ENCODE data around the gene GPR183.

The GPR183 gene

DNA sequence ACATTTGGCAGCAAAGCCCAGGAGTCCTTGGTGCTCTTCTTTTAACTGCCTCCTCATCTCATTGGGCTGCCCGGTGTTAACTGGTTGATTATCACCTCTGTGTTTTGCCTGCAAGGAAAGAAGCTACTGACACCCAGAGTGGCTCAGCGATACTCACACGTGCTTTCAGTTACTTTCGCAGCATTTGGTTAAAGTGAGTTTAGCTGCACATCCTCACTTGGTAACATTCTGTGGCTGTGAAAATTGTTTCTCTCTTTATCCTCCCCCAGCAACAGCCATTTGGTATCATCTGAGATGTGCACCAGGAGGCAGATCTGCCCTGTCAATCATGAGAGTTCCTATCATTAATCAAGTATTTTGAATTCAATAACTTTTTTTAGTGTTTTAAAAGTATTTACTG, 44.6 kb upstream of the GPR183 start:
- Histone ChIP-seq H2BK5ac (ENCODE audit: low read depth, low read length, poor library complexity) (no peak overlapping the region), H3K9ac (ENCODE audit: low read length) (no peak overlapping the region), H4K12ac (ENCODE audit: low read depth, low read length) (no peak overlapping the region), H2AK5ac (ENCODE audit: low read length) (no peak overlapping the region), H3K36me3 (ENCODE audit: control insufficient read depth in 1 of 2, insufficient read depth in 2 of 2, low read length in 2 of 2) (peaks cover 7 to 22% of the 10 kb centered on the region in 2 experiments), H2AFZ (ENCODE audit: insufficient read depth, low read length, poor library complexity) (no peak overlapping the region), H3K14ac (ENCODE audit: low read length) (no peak overlapping the region), H3K4me1 (ENCODE audit: control insufficient read depth in 1 of 2, insufficient read depth in 2 of 2, low read length in 2 of 2) (peaks cover 19 to 29% of the 10 kb centered on the region in 2 experiments), H2BK12ac (ENCODE audit: low read length) (no peak overlapping the region), H4K91ac (ENCODE audit: low read depth, low read length) (no peak overlapping the region), H3K4ac (ENCODE audit: low read depth, low read length) (no peak overlapping the region), H3K18ac (ENCODE audit: low read length) (no peak overlapping the region), H3K27ac (ENCODE audit: low read depth, low read length) (no peak overlapping the region), H3K4me3 (ENCODE audit: low read depth, low read length) (no peak overlapping the region), H3K27me3 (ENCODE audit: insufficient read depth, low read length) (no peaks in the 10 kb centered on the region), H2BK120ac (ENCODE audit: insufficient read depth, low read length, poor library complexity) (no peak overlapping the region), H3K79me1 (ENCODE audit: low read length) (no peaks in the 10 kb centered on the region), H3K23ac (ENCODE audit: low read length) (no peak overlapping the region), H4K8ac (ENCODE audit: low read depth, low read length) (no peak overlapping the region), H3K9me3 (ENCODE audit: insufficient read depth, low read depth, low read length) (peaks cover 2% of the 10 kb centered on the region), H3K79me2 (ENCODE audit: control insufficient read depth, insufficient read depth, low read length, poor library complexity) (no peaks in the 10 kb centered on the region), H3K4me2 (ENCODE audit: low read length) (no peak overlapping the region)
- no CpG with 5 or more reads among the region's 4 CpGs for WGBS (ENCODE audit: extremely low coverage, insufficient coverage, insufficient read length)
- no peak for DNase-seq

DNA sequence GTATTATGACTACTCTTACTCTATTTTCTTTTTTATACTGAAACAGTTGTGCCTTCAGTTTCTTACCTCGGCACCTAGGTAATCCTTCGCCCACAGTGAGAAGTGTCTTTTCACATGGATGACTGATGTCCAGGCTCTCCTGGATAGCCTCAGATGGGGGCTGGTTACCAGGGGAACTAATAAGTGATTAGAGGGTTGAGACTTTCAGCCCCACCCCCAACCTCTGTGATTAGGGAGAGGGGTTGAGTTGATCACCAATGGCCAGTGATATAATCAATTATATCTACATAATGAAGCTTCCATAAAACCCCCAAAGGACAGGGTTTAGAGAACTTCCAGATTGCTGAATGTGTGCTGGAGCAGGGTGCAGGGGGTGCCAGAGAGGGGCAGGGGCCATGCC, 43.0 kb upstream of the GPR183 start:
- Histone ChIP-seq H3K4me3 (ENCODE audit: low read depth, low read length) (no peak overlapping the region), H3K27me3 (ENCODE audit: insufficient read depth, low read length) (no peaks in the 10 kb centered on the region), H3K4me1 (ENCODE audit: control insufficient read depth in 1 of 2, insufficient read depth in 2 of 2, low read length in 2 of 2) (peaks cover 11 to 20% of the 10 kb centered on the region in 2 experiments), H3K9me3 (ENCODE audit: insufficient read depth, low read depth, low read length) (peaks cover under 1% of the 10 kb centered on the region), H4K91ac (ENCODE audit: low read depth, low read length) (no peak overlapping the region), H2BK120ac (ENCODE audit: insufficient read depth, low read length, poor library complexity) (no peak overlapping the region), H2AK5ac (ENCODE audit: low read length) (no peak overlapping the region), H3K36me3 (ENCODE audit: control insufficient read depth in 1 of 2, insufficient read depth in 2 of 2, low read length in 2 of 2) (peaks cover 12 to 22% of the 10 kb centered on the region in 2 experiments), H2AFZ (ENCODE audit: insufficient read depth, low read length, poor library complexity) (no peak overlapping the region), H3K9ac (ENCODE audit: low read length) (no peak overlapping the region), H3K18ac (ENCODE audit: low read length) (no peak overlapping the region), H3K23ac (ENCODE audit: low read length) (no peak overlapping the region), H4K12ac (ENCODE audit: low read depth, low read length) (no peak overlapping the region), H3K14ac (ENCODE audit: low read length) (no peak overlapping the region), H4K8ac (ENCODE audit: low read depth, low read length) (no peak overlapping the region), H3K4me2 (ENCODE audit: low read length) (no peak overlapping the region), H2BK5ac (ENCODE audit: low read depth, low read length, poor library complexity) (no peak overlapping the region), H3K79me1 (ENCODE audit: low read length) (no peaks in the 10 kb centered on the region), H3K4ac (ENCODE audit: low read depth, low read length) (no peak overlapping the region), H3K79me2 (ENCODE audit: control insufficient read depth, insufficient read depth, low read length, poor library complexity) (no peaks in the 10 kb centered on the region), H3K27ac (ENCODE audit: low read depth, low read length) (no peak overlapping the region), H2BK12ac (ENCODE audit: low read length) (no peak overlapping the region)
- WGBS (ENCODE audit: extremely low coverage, insufficient coverage, insufficient read length): no CpG with 5 or more reads among the region's 2 CpGs
- DNase-seq: no peak

DNA sequence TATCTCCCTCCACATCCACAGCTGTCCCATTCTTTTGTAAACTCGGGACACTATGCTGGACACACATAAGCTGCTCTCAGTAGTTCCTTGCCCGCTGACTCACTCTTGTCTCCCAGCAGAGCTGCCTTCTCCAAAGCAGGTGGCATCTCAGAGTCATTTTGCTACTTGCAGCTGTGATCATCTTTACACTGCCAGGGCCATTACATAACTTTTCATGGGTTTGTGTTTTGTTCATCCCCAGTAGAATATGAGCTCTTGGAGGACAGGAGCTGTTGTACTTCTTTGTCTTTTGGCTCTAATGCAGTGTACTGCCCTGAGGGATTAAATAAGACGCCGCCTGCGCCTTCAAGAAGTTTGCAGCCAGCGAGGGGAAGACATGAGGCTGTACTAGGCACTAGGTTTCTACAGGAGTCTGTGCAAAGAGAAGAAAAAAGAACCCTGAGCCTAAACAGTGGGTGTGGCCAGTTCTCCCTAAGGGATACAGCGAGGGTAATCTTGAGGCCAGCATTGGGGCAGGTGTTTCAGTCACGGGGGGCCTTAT, 40.8 kb upstream of the GPR183 start:
- Histone ChIP-seq H4K12ac (ENCODE audit: low read depth, low read length) (no peak overlapping the region), H2BK5ac (ENCODE audit: low read depth, low read length, poor library complexity) (no peak overlapping the region), H2BK120ac (ENCODE audit: insufficient read depth, low read length, poor library complexity) (no peak overlapping the region), H3K79me1 (ENCODE audit: low read length) (no peaks in the 10 kb centered on the region), H3K27me3 (ENCODE audit: insufficient read depth, low read length) (no peaks in the 10 kb centered on the region), H3K4me1 (ENCODE audit: control insufficient read depth in 1 of 2, insufficient read depth in 2 of 2, low read length in 2 of 2) (peaks cover 0 to 5% of the 10 kb centered on the region in 2 experiments), H3K14ac (ENCODE audit: low read length) (no peak overlapping the region), H3K4me2 (ENCODE audit: low read length) (no peak overlapping the region), H3K36me3 (ENCODE audit: control insufficient read depth in 1 of 2, insufficient read depth in 2 of 2, low read length in 2 of 2) (peaks cover 17 to 27% of the 10 kb centered on the region in 2 experiments), H3K4ac (ENCODE audit: low read depth, low read length) (no peak overlapping the region), H4K8ac (ENCODE audit: low read depth, low read length) (no peak overlapping the region), H3K18ac (ENCODE audit: low read length) (no peak overlapping the region), H2AFZ (ENCODE audit: insufficient read depth, low read length, poor library complexity) (no peak overlapping the region), H3K4me3 (ENCODE audit: low read depth, low read length) (no peak overlapping the region), H4K91ac (ENCODE audit: low read depth, low read length) (no peak overlapping the region), H2BK12ac (ENCODE audit: low read length) (no peak overlapping the region), H3K9ac (ENCODE audit: low read length) (no peak overlapping the region), H3K23ac (ENCODE audit: low read length) (no peak overlapping the region), H3K79me2 (ENCODE audit: control insufficient read depth, insufficient read depth, low read length, poor library complexity) (no peaks in the 10 kb centered on the region), H3K27ac (ENCODE audit: low read depth, low read length) (no peak overlapping the region), H3K9me3 (ENCODE audit: insufficient read depth, low read depth, low read length) (no peaks in the 10 kb centered on the region), H2AK5ac (ENCODE audit: low read length) (no peak overlapping the region)
- WGBS (ENCODE audit: extremely low coverage, insufficient coverage, insufficient read length): no CpG with 5 or more reads among the region's 8 CpGs
- no peak for DNase-seq

DNA sequence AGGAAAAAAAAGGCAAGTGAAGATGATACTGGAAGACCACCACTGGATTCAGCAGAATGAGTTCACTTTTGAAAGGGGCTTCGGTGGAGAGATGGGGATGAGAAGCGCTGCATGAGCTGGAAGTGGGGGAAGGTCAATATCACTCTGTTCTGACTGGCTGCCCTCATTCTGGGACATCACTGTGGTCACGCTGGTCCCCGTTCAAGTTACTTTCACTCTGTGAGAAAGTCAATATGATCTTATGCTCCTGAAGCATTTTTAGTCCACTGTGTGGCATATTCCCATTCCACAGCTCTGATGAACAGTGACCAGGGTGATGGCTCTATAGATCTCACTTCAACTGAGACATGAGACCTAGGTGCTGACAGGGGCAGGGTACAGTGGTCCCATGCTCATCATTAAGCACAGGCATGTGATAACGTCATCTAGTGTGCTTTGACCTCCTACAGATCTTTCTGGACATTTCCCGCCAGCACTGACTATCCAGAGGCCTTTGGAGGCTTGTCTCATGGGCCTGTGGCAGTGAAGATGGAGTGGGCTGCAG, 40.2 kb upstream of the GPR183 start:
- Histone ChIP-seq H3K79me1 (ENCODE audit: low read length) (no peaks in the 10 kb centered on the region), H3K27ac (ENCODE audit: low read depth, low read length) (no peak overlapping the region), H3K9me3 (ENCODE audit: insufficient read depth, low read depth, low read length) (peaks cover 3% of the 10 kb centered on the region), H4K91ac (ENCODE audit: low read depth, low read length) (no peak overlapping the region), H3K14ac (ENCODE audit: low read length) (no peak overlapping the region), H3K27me3 (ENCODE audit: insufficient read depth, low read length) (no peaks in the 10 kb centered on the region), H3K4me1 (ENCODE audit: control insufficient read depth in 1 of 2, insufficient read depth in 2 of 2, low read length in 2 of 2) (peaks cover 0 to under 1% of the 10 kb centered on the region in 2 experiments), H3K79me2 (ENCODE audit: control insufficient read depth, insufficient read depth, low read length, poor library complexity) (no peaks in the 10 kb centered on the region), H3K4me3 (ENCODE audit: low read depth, low read length) (no peak overlapping the region), H2BK5ac (ENCODE audit: low read depth, low read length, poor library complexity) (no peak overlapping the region), H2BK120ac (ENCODE audit: insufficient read depth, low read length, poor library complexity) (no peak overlapping the region), H3K9ac (ENCODE audit: low read length) (no peak overlapping the region), H3K23ac (ENCODE audit: low read length) (no peak overlapping the region), H3K4me2 (ENCODE audit: low read length) (no peak overlapping the region), H2BK12ac (ENCODE audit: low read length) (no peak overlapping the region), H4K12ac (ENCODE audit: low read depth, low read length) (no peak overlapping the region), H3K36me3 (ENCODE audit: control insufficient read depth in 1 of 2, insufficient read depth in 2 of 2, low read length in 2 of 2) (peaks cover 22 to 32% of the 10 kb centered on the region in 2 experiments), H3K4ac (ENCODE audit: low read depth, low read length) (no peak overlapping the region), H2AFZ (ENCODE audit: insufficient read depth, low read length, poor library complexity) (no peak overlapping the region), H4K8ac (ENCODE audit: low read depth, low read length) (no peak overlapping the region), H2AK5ac (ENCODE audit: low read length) (no peak overlapping the region), H3K18ac (ENCODE audit: low read length) (no peak overlapping the region)
- WGBS (ENCODE audit: extremely low coverage, insufficient coverage, insufficient read length): no CpG with 5 or more reads among the region's 6 CpGs
- DNase-seq: no peak

Measured in trophoblast cell (in vitro differentiated cells and primary cell).